ENCODE results near the gene RPP25.
"Not testable (repeated sequence)": the region's sequence is repeated elsewhere in the genome, so short reads cannot be mapped to it uniquely, and the experiment has no call there.

Gene RPP25

DNA sequence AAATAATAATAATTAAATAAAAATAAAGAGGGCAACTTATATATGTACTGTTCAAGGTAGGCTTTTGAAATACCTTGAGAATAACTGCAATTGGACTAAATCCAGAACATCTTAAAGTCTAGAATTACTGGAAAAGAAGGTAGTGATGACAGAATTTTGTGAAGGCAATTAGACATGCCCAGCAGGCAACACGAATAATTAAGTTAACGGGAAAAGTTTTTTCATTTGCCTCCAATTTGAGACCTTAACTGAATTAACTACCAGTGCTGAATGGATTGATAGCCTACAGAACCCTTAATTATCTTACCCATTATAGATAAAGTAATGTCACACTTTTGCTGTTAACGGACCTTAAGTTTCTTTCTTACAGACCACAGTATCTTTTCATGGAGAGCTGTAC lies 32.0 kb downstream of the RPP25 start:
- no peak for DNase-seq (ENCODE audit: low read depth in 2 of 3, low spot score in 1 of 3)

DNA sequence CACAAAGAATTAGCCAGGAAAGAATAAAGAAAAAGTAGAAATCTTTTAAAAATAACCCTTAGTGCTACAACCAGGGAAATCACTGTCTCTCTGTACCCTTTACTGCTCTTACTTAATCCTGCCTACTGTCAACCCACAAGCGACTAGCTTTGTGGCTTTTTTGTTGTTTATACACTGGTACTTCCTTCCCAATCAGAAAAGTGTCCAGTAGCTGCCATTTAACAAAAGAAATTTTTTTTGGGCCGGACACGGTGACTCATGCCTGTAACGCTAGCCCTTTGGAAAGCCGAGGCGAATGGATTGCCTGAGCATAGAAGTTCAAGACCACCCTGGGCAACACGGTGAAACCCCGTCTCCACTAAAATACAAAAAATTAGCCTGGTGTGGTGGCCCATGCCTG lies 36.1 kb downstream of the RPP25 start:
- no peak for DNase-seq (ENCODE audit: low read depth in 2 of 3, low spot score in 1 of 3)

DNA sequence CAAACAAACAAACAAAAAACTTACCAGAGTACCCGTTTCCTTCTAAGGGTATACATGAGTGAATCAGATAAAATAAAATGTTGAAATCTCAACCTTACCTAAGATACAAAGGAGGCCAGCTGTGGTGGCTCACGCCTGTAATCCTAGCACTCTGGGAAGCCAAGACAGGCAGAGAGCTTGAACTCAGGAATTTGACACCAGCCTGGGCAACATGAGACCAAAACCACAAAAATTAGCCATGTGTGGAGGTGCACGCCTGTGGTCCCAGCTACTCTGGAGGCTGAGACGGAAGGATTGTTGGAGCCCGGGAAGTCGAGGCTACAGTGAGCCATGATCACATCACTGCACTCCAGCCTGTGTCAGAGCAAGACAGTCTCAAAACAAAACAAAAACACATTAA lies 38.9 kb downstream of the RPP25 start:
- no peak for DNase-seq (ENCODE audit: low read depth in 2 of 3, low spot score in 1 of 3)

DNA sequence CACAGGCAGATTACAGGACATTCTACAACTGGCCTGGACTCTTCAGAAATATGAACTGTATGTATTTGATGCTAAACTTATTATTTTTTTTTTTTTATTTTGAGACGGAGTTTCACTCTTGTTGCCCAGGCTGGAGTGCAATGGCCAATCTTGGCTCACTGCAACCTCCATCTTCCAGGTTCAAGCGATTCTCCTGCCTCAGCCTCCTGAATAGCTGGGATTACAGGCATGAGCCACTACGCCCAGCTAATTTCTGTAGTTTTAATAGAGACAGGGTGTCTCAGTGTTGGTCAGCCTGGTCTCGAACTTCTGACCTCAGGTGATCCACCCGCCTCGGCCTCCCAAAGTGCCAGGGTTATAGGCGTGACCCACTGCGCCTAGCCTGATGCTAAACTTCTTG lies 42.8 kb downstream of the RPP25 start:
- DNase-seq (ENCODE audit: low read depth in 2 of 3, low spot score in 1 of 3) = not testable (repeated sequence)

DNA sequence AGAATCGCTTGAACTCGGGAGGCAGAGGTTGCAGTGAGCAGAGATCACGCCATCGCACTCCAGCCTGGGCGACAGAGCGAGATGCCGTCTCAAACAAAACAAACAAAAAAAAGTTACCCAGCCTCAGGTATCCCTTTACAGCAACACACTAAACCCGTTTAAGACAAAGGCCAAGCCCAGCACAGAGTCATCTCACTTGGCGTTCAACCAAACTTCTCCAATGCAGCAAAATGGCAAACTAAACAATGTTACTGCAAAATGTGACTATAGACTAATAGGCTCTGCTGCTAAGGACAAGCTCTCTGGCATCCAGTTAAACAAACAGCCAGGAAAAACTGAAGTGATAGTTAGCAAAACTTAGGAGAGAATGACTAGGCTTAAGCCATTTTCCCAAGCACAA lies 43.5 kb downstream of the RPP25 start:
- no peak for DNase-seq (ENCODE audit: low read depth in 2 of 3, low spot score in 1 of 3)

DNA sequence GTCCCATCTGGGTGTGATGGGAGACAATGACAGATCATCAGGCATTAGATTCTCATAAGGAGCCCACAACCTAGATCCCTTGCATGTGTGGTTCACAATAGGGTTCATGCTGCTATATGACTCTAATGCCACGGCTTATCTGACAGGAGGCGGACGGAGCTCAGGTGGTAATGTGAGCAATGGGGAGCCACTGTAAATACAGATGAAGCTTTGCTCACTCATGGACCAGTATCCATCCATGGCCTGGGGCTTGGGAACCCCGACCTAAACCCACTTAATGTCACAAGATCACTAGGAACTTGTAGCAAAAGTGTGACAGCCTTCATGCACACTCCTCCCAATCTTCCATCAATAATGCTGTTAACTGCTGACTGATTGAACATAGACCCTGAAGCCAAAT lies 47.9 kb downstream of the RPP25 start:
- no peak for DNase-seq (ENCODE audit: low read depth in 2 of 3, low spot score in 1 of 3)

DNA sequence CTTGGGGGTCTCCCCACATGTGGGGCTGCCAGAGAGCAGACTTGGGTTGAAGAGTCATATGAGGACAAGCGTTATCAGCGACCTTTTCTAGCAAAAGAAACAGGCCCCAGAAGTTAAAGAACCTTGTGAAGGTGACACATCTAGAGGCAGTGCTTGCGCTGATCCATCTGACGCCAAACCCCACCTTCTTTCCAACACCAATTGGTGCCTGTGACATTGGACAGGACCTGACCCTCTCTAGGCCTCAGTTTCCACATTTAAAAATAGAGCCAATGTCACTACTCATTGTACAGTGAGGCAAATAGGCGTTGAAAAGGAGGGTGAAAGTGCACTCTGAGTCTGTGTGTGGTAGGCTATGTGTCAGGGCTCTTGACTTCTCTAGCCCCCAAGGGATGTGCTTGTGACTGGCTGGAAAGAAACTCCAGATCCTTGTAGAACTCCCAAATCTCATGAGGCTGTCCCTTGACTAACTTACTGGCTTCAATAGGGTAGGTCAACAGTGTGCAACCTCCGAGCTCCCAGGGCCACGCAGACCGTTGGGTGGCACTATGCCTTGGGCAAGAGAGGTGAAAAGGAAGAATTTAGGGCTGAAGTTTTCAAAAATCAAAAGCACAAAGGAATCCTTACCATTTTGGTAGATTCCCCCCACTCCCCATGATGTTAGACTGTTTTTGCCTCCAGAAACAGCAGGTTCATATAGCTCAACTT lies 49.3 kb downstream of the RPP25 start:
- DNase-seq (ENCODE audit: low read depth in 2 of 3, low spot score in 1 of 3) = no peak

DNA sequence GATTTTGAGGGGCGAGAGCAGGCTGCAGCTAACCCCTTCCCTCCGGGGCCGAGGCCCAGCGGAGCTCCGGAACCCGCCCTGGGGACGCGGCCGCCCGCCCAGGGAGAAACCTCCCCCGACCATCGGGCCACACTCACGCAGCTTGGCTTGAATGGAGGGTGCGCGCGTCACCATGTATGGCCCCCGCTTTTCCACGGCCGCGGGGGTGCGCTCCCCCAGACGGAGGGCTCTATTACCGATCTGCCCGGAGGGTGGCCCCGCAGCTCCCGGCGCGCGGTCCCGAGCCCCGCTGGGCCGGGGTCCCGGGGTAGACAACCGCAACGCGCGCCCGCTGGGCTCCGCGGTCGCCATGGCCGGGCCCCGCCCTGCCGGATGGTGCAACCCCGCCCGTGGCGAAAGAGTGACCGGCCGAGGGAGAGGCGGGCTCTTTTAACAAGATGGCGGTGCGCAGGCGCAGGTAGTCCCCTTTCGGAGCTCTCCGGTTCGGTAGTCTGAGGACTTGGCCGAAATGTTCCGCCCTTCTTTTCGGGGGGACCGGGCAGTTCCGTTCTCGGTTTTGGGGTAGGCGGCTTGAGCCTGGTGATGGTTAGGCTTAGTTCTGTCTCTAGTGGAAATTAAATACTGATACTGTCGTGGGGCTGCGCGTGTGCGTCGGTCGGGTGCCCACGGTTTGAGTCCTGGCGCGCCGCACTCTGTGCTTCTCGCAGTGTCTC lies 50.0 kb downstream of the RPP25 start, which contains the start of gene FAM219B:
TSS of gene FAM219B (minus strand) at position 402 of the 713 bp plus-strand sequence. CDS start at position 351, 51 bp downstream.
- peak; percentile 58 to 80 (median 59) for DNase-seq (ENCODE audit: low read depth in 2 of 3, low spot score in 1 of 3)

DNA sequence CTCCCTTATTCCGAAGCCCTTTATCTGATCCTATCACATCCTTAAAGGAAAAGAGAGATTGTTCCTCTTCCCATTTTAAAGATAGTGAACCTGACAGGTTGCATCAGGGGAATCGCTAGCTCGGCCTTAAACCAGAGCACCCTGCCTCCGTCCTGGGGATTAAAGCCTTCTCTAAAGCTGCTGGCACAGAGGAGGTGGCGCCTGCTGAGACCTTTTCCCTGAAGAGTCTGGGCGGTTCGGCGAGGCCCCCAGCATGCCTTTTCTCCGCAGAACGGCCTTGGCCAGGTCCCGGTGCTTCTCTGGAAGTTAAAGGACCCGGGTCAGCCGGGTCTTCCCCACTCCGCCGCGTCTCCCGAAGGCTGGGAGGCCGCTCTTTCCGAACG lies 50.5 kb downstream of the RPP25 start:
- DNase-seq (ENCODE audit: low read depth in 2 of 3, low spot score in 1 of 3) = no peak
